GM12878 (cell line): ENCODE results near the gene TOPAZ1.

Experiments
- BACH1 ChIP-seq: fragments of 450-650 bp; IDR thresholded peaks from 2 replicates; pipeline ENCODE4 v1.6.1; 2017; ENCODE audit warnings: mild to moderate bottlenecking, borderline replicate concordance
- CHD4 ChIP-seq: fragments of 200-600 bp; sonication (generic); IDR thresholded peaks from 2 replicates; pipeline ENCODE4 v1.6.1; 2016; ENCODE audit warnings: mild to moderate bottlenecking
- DPF2 ChIP-seq: fragments of 450-650 bp; IDR thresholded peaks from 2 replicates; pipeline ENCODE4 v1.6.1; 2017; ENCODE audit warnings: mild to moderate bottlenecking
- EZH2 ChIP-seq: IDR thresholded peaks from 2 replicates; pipeline ENCODE4 v1.6.1; 2012; ENCODE audit warnings: low read depth, mild to moderate bottlenecking, control low read depth, inconsistent platforms, low read length, borderline replicate concordance; ENCODE audit not compliant: control insufficient read depth
- MYC ChIP-seq: IDR thresholded peaks from 2 replicates; pipeline ENCODE4 v1.6.1; 2011; ENCODE audit warnings: mild to moderate bottlenecking, low read length, moderate library complexity, inconsistent platforms; ENCODE audit not compliant: insufficient read depth, insufficient replicate concordance, insufficient read length, severe bottlenecking
- NR2C2 ChIP-seq: IDR thresholded peaks from 2 replicates; pipeline ENCODE4 v1.6.1; 2011; ENCODE audit warnings: borderline replicate concordance, low read depth; ENCODE audit not compliant: control insufficient read depth, insufficient read length
- NRF1 ChIP-seq: conservative IDR thresholded peaks from 2 replicates; pipeline ENCODE4 v1.6.1; 2011; ENCODE audit warnings: mild to moderate bottlenecking, low read depth, low read length, improper control_type of control experiment
- PBX3 ChIP-seq: IDR thresholded peaks from 2 replicates; pipeline ENCODE4 v1.6.1; 2011; ENCODE audit warnings: mild to moderate bottlenecking, low read depth, low read length, moderate library complexity; ENCODE audit not compliant: insufficient replicate concordance
- POLR2A ChIP-seq: IDR thresholded peaks from 2 replicates; pipeline ENCODE4 v1.6.1; 2011; ENCODE audit warnings: low read depth, mild to moderate bottlenecking, low read length
- SMC3 ChIP-seq: IDR thresholded peaks from 2 replicates; pipeline ENCODE4 v1.6.1; 2011; ENCODE audit warnings: low read length, improper control_type of control experiment, borderline replicate concordance
- TF ChIP-seq, protein P1 (sequence below), 3 experiments: IDR thresholded peaks in 2 of 3; conservative IDR thresholded peaks in 1 of 3; 2 replicates each; pipeline ENCODE4 v1.5.1; 2011; ENCODE audit warnings: low read depth in 3 of 3, low read length in 3 of 3, mild to moderate bottlenecking in 3 of 3, control low read depth in 2 of 3, moderate library complexity in 2 of 3, inconsistent platforms in 1 of 3, mixed read lengths in 1 of 3; ENCODE audit not compliant: control insufficient read depth in 2 of 3, insufficient read depth in 1 of 3; ENCODE audit errors: extremely low read depth in 1 of 3
- TF ChIP-seq, protein P2 (sequence below): IDR thresholded peaks from 2 replicates; pipeline ENCODE4 v1.6.1; 2012; ENCODE audit warnings: mild to moderate bottlenecking, low read depth, low read length

DNA sequence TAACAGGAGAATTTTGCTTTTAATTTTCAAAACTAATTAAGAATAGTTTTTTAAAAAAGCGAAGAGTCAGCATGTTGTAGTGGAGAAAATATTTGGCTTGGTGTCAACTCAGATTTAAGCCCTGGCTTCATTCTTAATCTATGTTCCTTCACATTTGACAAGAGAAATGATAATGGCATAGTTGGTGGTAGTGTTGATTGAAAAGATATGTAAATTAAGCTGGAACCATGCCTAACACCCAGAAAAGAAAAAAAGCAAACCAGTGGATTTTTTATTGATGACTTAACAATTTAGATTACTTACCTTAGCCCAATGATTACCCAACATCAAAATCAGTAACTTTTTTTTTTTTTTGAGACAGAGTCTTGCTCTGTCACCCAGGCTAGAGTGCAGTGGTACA lies 124.3 kb downstream of the TOPAZ1 start:
- TF ChIP-seq PBX3 (no peak), NR2C2 (no peak), DPF2 (no peak), SMC3 (no peak), POLR2A (no peak), BACH1 (no peak), MYC (no peak), CHD4 (no peak), EZH2 (no peak), NRF1 (no peak)
- TF ChIP-seq, protein P1, sequence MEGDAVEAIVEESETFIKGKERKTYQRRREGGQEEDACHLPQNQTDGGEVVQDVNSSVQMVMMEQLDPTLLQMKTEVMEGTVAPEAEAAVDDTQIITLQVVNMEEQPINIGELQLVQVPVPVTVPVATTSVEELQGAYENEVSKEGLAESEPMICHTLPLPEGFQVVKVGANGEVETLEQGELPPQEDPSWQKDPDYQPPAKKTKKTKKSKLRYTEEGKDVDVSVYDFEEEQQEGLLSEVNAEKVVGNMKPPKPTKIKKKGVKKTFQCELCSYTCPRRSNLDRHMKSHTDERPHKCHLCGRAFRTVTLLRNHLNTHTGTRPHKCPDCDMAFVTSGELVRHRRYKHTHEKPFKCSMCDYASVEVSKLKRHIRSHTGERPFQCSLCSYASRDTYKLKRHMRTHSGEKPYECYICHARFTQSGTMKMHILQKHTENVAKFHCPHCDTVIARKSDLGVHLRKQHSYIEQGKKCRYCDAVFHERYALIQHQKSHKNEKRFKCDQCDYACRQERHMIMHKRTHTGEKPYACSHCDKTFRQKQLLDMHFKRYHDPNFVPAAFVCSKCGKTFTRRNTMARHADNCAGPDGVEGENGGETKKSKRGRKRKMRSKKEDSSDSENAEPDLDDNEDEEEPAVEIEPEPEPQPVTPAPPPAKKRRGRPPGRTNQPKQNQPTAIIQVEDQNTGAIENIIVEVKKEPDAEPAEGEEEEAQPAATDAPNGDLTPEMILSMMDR (IDR thresholded peaks at IDR 0.05 in 2 of 3, conservative IDR thresholded peaks at IDR 0.05 in 1 of 3; ENCODE audit: control insufficient read depth in 2 of 3, extremely low read depth in 1 of 3, insufficient read depth in 1 of 3, low read depth in 3 of 3, low read length in 3 of 3) = no peak
- TF ChIP-seq, protein P2, sequence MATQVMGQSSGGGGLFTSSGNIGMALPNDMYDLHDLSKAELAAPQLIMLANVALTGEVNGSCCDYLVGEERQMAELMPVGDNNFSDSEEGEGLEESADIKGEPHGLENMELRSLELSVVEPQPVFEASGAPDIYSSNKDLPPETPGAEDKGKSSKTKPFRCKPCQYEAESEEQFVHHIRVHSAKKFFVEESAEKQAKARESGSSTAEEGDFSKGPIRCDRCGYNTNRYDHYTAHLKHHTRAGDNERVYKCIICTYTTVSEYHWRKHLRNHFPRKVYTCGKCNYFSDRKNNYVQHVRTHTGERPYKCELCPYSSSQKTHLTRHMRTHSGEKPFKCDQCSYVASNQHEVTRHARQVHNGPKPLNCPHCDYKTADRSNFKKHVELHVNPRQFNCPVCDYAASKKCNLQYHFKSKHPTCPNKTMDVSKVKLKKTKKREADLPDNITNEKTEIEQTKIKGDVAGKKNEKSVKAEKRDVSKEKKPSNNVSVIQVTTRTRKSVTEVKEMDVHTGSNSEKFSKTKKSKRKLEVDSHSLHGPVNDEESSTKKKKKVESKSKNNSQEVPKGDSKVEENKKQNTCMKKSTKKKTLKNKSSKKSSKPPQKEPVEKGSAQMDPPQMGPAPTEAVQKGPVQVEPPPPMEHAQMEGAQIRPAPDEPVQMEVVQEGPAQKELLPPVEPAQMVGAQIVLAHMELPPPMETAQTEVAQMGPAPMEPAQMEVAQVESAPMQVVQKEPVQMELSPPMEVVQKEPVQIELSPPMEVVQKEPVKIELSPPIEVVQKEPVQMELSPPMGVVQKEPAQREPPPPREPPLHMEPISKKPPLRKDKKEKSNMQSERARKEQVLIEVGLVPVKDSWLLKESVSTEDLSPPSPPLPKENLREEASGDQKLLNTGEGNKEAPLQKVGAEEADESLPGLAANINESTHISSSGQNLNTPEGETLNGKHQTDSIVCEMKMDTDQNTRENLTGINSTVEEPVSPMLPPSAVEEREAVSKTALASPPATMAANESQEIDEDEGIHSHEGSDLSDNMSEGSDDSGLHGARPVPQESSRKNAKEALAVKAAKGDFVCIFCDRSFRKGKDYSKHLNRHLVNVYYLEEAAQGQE = no peak
